Stimulated activated CD8-positive, alpha-beta memory T cell treated with anti-CD3 and anti-CD28 coated beads, Interleukin-2, amount 100 ng/mL, for 1 hour (primary cell): ENCODE results near the gene KRTAP9-1.
"Not testable (repeated sequence)": the region's sequence is repeated elsewhere in the genome, so short reads cannot be mapped to it uniquely, and the experiment has no call there.

Experiments
- DNase-seq, 2 donors: peaks; one replicate each; pipeline ENCODE4 v3.0.0-alpha.2; 2020; ENCODE audit warnings: low read depth in 2 of 2

Gene KRTAP9-1

GRCh38 chr17:41178843-41179616 lies 10.7 kb upstream of the KRTAP9-1 start:
- DNase-seq = no peak

GRCh38 chr17:41184480-41184961 lies 5.2 kb upstream of the KRTAP9-1 start, which contains the start of gene KRTAP4-1:
Gene KRTAP4-1 (minus strand): TSS chr17:41184911. CDS start chr17:41184854, 57 bp downstream.
- no peak for DNase-seq

- no peak for DNase-seq
Observed at GRCh38 chr17:41185001-41185400, 4.7 kb upstream of the KRTAP9-1 start.

GRCh38 chr17:41186872-41187271 lies 2.8 kb upstream of the KRTAP9-1 start:
- no peak for DNase-seq

GRCh38 chr17:41190328-41190727 lies 641 bp downstream of the KRTAP9-1 start:
- no peak for DNase-seq

GRCh38 chr17:41196068-41196467 lies 6.4 kb downstream of the KRTAP9-1 start:
- no peak for DNase-seq

- no peak for DNase-seq
Observed at GRCh38 chr17:41199421-41200078, 9.9 kb downstream of the KRTAP9-1 start.

- DNase-seq = no peak
Observed at GRCh38 chr17:41211845-41212466, 22.3 kb downstream of the KRTAP9-1 start.

GRCh38 chr17:41212524-41213169 lies 23.0 kb downstream of the KRTAP9-1 start:
- no peak for DNase-seq

GRCh38 chr17:41215681-41216080 lies 26.0 kb downstream of the KRTAP9-1 start:
- DNase-seq = no peak

GRCh38 chr17:41223821-41224220 lies 34.1 kb downstream of the KRTAP9-1 start:
- DNase-seq = no peak

- DNase-seq = no peak
Observed at GRCh38 chr17:41226051-41226450, 36.4 kb downstream of the KRTAP9-1 start.

GRCh38 chr17:41226598-41227095 lies 37.0 kb downstream of the KRTAP9-1 start, which contains the start of gene KRTAP9-2:
Gene KRTAP9-2 (plus strand): TSS chr17:41226648. CDS start chr17:41226655, 7 bp downstream.
- DNase-seq = not testable (repeated sequence)

- DNase-seq = no peak
Observed at GRCh38 chr17:41230094-41230493, 40.4 kb downstream of the KRTAP9-1 start.

GRCh38 chr17:41231731-41232130 lies 42.0 kb downstream of the KRTAP9-1 start:
- no peak for DNase-seq

- DNase-seq = not testable (repeated sequence)
Observed at GRCh38 chr17:41232399-41233105, 42.9 kb downstream of the KRTAP9-1 start, which contains the start of gene KRTAP9-3. Gene KRTAP9-3 (plus strand): TSS chr17:41232449. CDS start chr17:41232502, 53 bp downstream.

GRCh38 chr17:41237116-41237515 lies 47.4 kb downstream of the KRTAP9-1 start:
- not testable (repeated sequence) for DNase-seq

- not testable (repeated sequence) for DNase-seq
Observed at GRCh38 chr17:41237949-41238437, 48.3 kb downstream of the KRTAP9-1 start, which contains the start of gene KRTAP9-8. Gene KRTAP9-8 (plus strand): TSS chr17:41237999. CDS start chr17:41238052, 53 bp downstream.
